ENCODE data around the gene PIP5KL1. TPM values are rescaled to one million over a fixed set of nuclear protein-coding genes. Genes with fewer than 3 reads are reported as not detected.

Gene PIP5KL1
- total and polyA plus RNA-seq, 8 donors: 0.80 to 2.5 (median 1.2) TPM

- H3K27me3 ChIP-seq: no peaks in the 10 kb centered on the region
- WGBS, 2 donors: 58 to 62% methylated on average over 17 of the region's 17 CpGs
- H3K27ac ChIP-seq: peak overlapping the region; percentile 55 to 84 (median 70)
- intact Hi-C loops (cut with DNase I): no loop called here
- H3K9me3 ChIP-seq: no peaks in the 10 kb centered on the region
- no peak for TF ChIP-seq CTCF (IDR thresholded peaks at IDR 0.05)
- H3K4me1 ChIP-seq: peaks cover 7 to 29% (median 14%) of the 10 kb centered on the region in 3 donors
- DNase-seq (peak in 3 of 6 donors; percentile 41 to 80 (median 41)), FAIRE-seq (no peak), ATAC-seq (no peak)
- H3K36me3 ChIP-seq: peaks cover 0 to 9% (median 2%) of the 10 kb centered on the region in 3 donors
- no peak overlapping the region for H3K4me3 ChIP-seq
These were observed 26.8 kb downstream of the PIP5KL1 start for GRCh38 chr9:127903557-127904475.

- no peak for TF ChIP-seq CTCF (IDR thresholded peaks at IDR 0.05)
- DNase-seq (peak; percentile 60 to 90 (median 76)), FAIRE-seq (no peak), ATAC-seq (peak; percentile 70 to 80 (median 75))
- 1% methylated on average over 25 to 88 of the region's 89 CpGs for WGBS, 2 donors
- intact Hi-C loops (cut with DNase I): no loop called here
- no peaks in the 10 kb centered on the region for H3K27me3 ChIP-seq
- peaks cover 13 to 33% (median 22%) of the 10 kb centered on the region in 3 donors for H3K4me1 ChIP-seq
- peak within 1 kb of the TSS; percentile 76 to 96 (median 89) for H3K4me3 ChIP-seq
- H3K36me3 ChIP-seq: peaks cover 0 to 20% (median 3%) of the 10 kb centered on the region in 3 donors
- peak within 1 kb of the TSS; percentile 31 to 84 (median 76) for H3K27ac ChIP-seq
- H3K9me3 ChIP-seq: no peaks in the 10 kb centered on the region
These were observed 31.2 kb downstream of the PIP5KL1 start, which contains the start of gene ST6GALNAC6 for GRCh38 chr9:127899128-127899943. ST6GALNAC6 (minus strand) TSS chr9:127899603; CDS start chr9:127897981, 1,622 bp downstream.

- Histone ChIP-seq H3K27ac (peak overlapping the region; percentile 31 to 84 (median 76)), H3K9me3 (no peaks in the 10 kb centered on the region), H3K27me3 (no peaks in the 10 kb centered on the region), H3K4me3 (peak overlapping the region; percentile 76 to 96 (median 89)), H3K4me1 (peaks cover 13 to 29% (median 14%) of the 10 kb centered on the region in 3 donors), H3K36me3 (peaks cover 4 to 27% (median 9%) of the 10 kb centered on the region in 3 donors)
- intact Hi-C loops (cut with DNase I): no loop called here
- 4% methylated on average over 26 to 32 of the region's 32 CpGs for WGBS, 2 donors
- peak; percentile 26 to 58 (median 48) for ATAC-seq
- no peak for FAIRE-seq
- TF ChIP-seq CTCF (IDR thresholded peaks at IDR 0.05): no peak
- DNase-seq: peak; percentile 51 to 86 (median 64)
These were observed 32.0 kb downstream of the PIP5KL1 start for GRCh38 chr9:127898433-127899127.

GRCh38 chr9:127897193-127897692, 33.3 kb downstream of the PIP5KL1 start:
- no peak for FAIRE-seq
- 10% methylated on average over 16 to 19 of the region's 19 CpGs for WGBS, 2 donors
- peak; percentile 52 to 81 (median 77) for ATAC-seq
- TF ChIP-seq CTCF (IDR thresholded peaks at IDR 0.05): no peak
- Histone ChIP-seq H3K4me1 (peaks cover 13 to 29% (median 14%) of the 10 kb centered on the region in 3 donors), H3K9me3 (no peaks in the 10 kb centered on the region), H3K36me3 (peaks cover 10 to 36% (median 10%) of the 10 kb centered on the region in 3 donors), H3K27me3 (no peaks in the 10 kb centered on the region), H3K27ac (peak overlapping the region in 3 of 4 donors; percentile 22 to 83 (median 51)), H3K4me3 (peak overlapping the region in 2 of 4 donors; percentile 96)
- intact Hi-C loops (cut with DNase I): no loop called here
- peak; percentile 78 to 91 (median 81) for DNase-seq
